Measurements from ENCODE around the gene GLT1D1. TPM values are rescaled to one million over a fixed set of nuclear protein-coding genes. Genes with fewer than 3 reads are reported as not detected.
"Not testable (repeated sequence)": the region's sequence is repeated elsewhere in the genome, so short reads cannot be mapped to it uniquely, and the experiment has no call there.

The GLT1D1 gene
- under 1 TPM; 0.32 to 0.49 TPM for total RNA-seq

GRCh38 chr12:128852885-128853599 lies at the start of gene GLT1D1:
GLT1D1 (plus strand) TSS chr12:128853478; CDS start chr12:128853582, 104 bp downstream.
- H3K4me3 Mint-ChIP-seq: no peak within 1 kb of the TSS
- ChIA-PET POLR2A (no interaction called here), CTCF (no interaction called here)
- no peak within 1 kb of the TSS for H3K27ac Mint-ChIP-seq
- peaks cover 25% of the 10 kb centered on the region for H3K27me3 Mint-ChIP-seq
- no peaks in the 10 kb centered on the region for H3K36me3 Mint-ChIP-seq (ENCODE audit: low read depth)
- intact Hi-C loops (cut with micrococcal nuclease): no loop called here
- no peak for ATAC-seq
- no peak for DNase-seq
- no peak for TF ChIP-seq CTCF (IDR thresholded peaks at IDR 0.05)
- H3K4me1 Mint-ChIP-seq (ENCODE audit: low read depth): no peaks in the 10 kb centered on the region
- H3K9me3 Mint-ChIP-seq: no peaks in the 10 kb centered on the region

GRCh38 chr12:128803788-128804187 lies 49.5 kb upstream of the GLT1D1 start:
- H3K9me3 Mint-ChIP-seq: no peaks in the 10 kb centered on the region
- ATAC-seq (no peak), DNase-seq (no peak)
- no peak overlapping the region for H3K4me3 Mint-ChIP-seq
- H3K4me1 Mint-ChIP-seq (ENCODE audit: low read depth): peaks cover 12% of the 10 kb centered on the region
- peaks cover 65% of the 10 kb centered on the region for H3K36me3 Mint-ChIP-seq (ENCODE audit: low read depth)
- ChIA-PET POLR2A (no interaction called here), CTCF (no interaction called here)
- no peak overlapping the region for H3K27ac Mint-ChIP-seq
- no peak for TF ChIP-seq CTCF (IDR thresholded peaks at IDR 0.05)
- intact Hi-C loops (cut with micrococcal nuclease): no loop called here
- H3K27me3 Mint-ChIP-seq: no peaks in the 10 kb centered on the region

- Mint-ChIP-seq H3K4me3 (no peak overlapping the region), H3K27me3 (no peaks in the 10 kb centered on the region), H3K9me3 (no peaks in the 10 kb centered on the region), H3K4me1 (ENCODE audit: low read depth) (peaks cover 14% of the 10 kb centered on the region), H3K27ac (no peak overlapping the region), H3K36me3 (ENCODE audit: low read depth) (peaks cover 63% of the 10 kb centered on the region)
- ChIA-PET CTCF (interaction anchor here (0.8 kb wide), 1 partner anchor 21 kb away, joined by 5 read pairs; no protein-coding TSS in a partner anchor), POLR2A (interaction anchor here (0.6 to 2.1 kb wide), 2 partner anchors 19 to 113 kb away, joined by 3 to 6 read pairs; partner anchors contain the start of gene SLC15A4)
- no peak for TF ChIP-seq CTCF (IDR thresholded peaks at IDR 0.05)
- DNase-seq: no peak
- intact Hi-C loops (cut with micrococcal nuclease): no loop called here
- ATAC-seq: no peak
These were observed 48.5 kb upstream of the GLT1D1 start for GRCh38 chr12:128804762-128805161.

GRCh38 chr12:128805406-128805805 lies 47.9 kb upstream of the GLT1D1 start:
- POLR2A ChIA-PET: interaction anchor here (2.1 kb wide), 1 partner anchor 19 kb away, joined by 6 read pairs; the partner anchor contains the start of gene SLC15A4
- H3K9me3 Mint-ChIP-seq; CTCF ChIA-PET; DNase-seq; H3K4me3 Mint-ChIP-seq; H3K27ac Mint-ChIP-seq; H3K27me3 Mint-ChIP-seq; intact Hi-C loops (cut with micrococcal nuclease); ATAC-seq: not testable (repeated sequence)
- peaks cover 20% of the 10 kb centered on the region for H3K4me1 Mint-ChIP-seq (ENCODE audit: low read depth)
- peaks cover 59% of the 10 kb centered on the region for H3K36me3 Mint-ChIP-seq (ENCODE audit: low read depth)

- Mint-ChIP-seq H3K27me3 (no peaks in the 10 kb centered on the region), H3K36me3 (ENCODE audit: low read depth) (peaks cover 49% of the 10 kb centered on the region), H3K4me3 (no peak overlapping the region), H3K4me1 (ENCODE audit: low read depth) (peaks cover 24% of the 10 kb centered on the region), H3K27ac (no peak overlapping the region), H3K9me3 (no peaks in the 10 kb centered on the region)
- ATAC-seq: no peak
- DNase-seq: no peak
- CTCF ChIA-PET: no interaction called here
- POLR2A ChIA-PET: interaction anchor here (0.6 to 2.1 kb wide), 2 partner anchors 17 to 111 kb away, joined by 3 to 6 read pairs; partner anchors contain the start of gene SLC15A4
- TF ChIP-seq CTCF (IDR thresholded peaks at IDR 0.05): no peak
- intact Hi-C loops (cut with micrococcal nuclease): no loop called here
These were observed 46.7 kb upstream of the GLT1D1 start for GRCh38 chr12:128806573-128806972.
